Esophagus squamous epithelium (tissue), 5 donors: ENCODE measurements around the gene SMURF2. TPM values are rescaled to one million over a fixed set of nuclear protein-coding genes. Genes with fewer than 3 reads are reported as not detected.
"Not testable (repeated sequence)": the region's sequence is repeated elsewhere in the genome, so short reads cannot be mapped to it uniquely, and the experiment has no call there.

ENCODE experiments used
- DNase-seq: peaks from one replicate; lab custom pipeline; 2025; lab: John Stamatoyannopoulos, UW
- H3K27ac ChIP-seq, 4 donors: fragments of 200-600 bp; sonication (generic); one replicate each; pipeline ENCODE4 v1.5.1; 2016 to 2019; ENCODE audit warnings: mild to moderate bottlenecking in 1 of 4
- H3K27me3 ChIP-seq, 4 donors: fragments of 200-600 bp; sonication (generic); 1 replicate in 3 of 4; 2 replicates in 1 of 4; pipeline versions ENCODE4 v1.5.1 to v1.6.0; 2017 to 2021; ENCODE audit warnings: antibody characterized with exemption in 1 of 4
- H3K36me3 ChIP-seq, 3 donors: fragments of 200-600 bp; sonication (generic); one replicate each; pipeline ENCODE4 v1.5.1; 2016 to 2019
- H3K4me1 ChIP-seq, 3 donors: fragments of 200-600 bp; sonication (generic); one replicate each; pipeline ENCODE4 v1.5.1; 2017 to 2019
- H3K4me3 ChIP-seq, 4 donors: fragments of 200-600 bp; sonication (generic); 1 replicate in 3 of 4; 2 replicates in 1 of 4; pipeline ENCODE4 v1.5.1; 2016 to 2019; ENCODE audit warnings: mild to moderate bottlenecking in 2 of 4, moderate library complexity in 1 of 4
- H3K9me3 ChIP-seq, 3 donors: fragments of 200-600 bp; sonication (generic); one replicate each; pipeline ENCODE4 v1.5.1; 2016 to 2019
- CTCF ChIP-seq, 6 experiments: fragments of 450-650 bp in 4 of 6; fragments of 200-600 bp in 2 of 6; sonication (generic) in 2 of 6; IDR thresholded peaks; one replicate each; pipeline ENCODE4 v1.5.1; 2016 to 2019; ENCODE audit warnings: antibody characterized with exemption in 6 of 6, mild to moderate bottlenecking in 4 of 6, moderate library complexity in 4 of 6
- POLR2A ChIP-seq, 4 donors: fragments of 450-650 bp; IDR thresholded peaks; one replicate each; pipeline ENCODE4 v1.6.1; 2017; ENCODE audit warnings: antibody characterized with exemption in 4 of 4, mild to moderate bottlenecking in 4 of 4, moderate library complexity in 3 of 4
- WGBS, 2 donors: methylation state at CpG; one replicate each; pipeline ENCODE4 v1.1.5; 2018; 5-methylcytosine and 5-hydroxymethylcytosine counted together
- intact Hi-C: fragments of 100-400 bp; cut with DNase I; formaldehyde crosslinking; loops from one replicate; pipeline ENCODE4 v1.15.0; 2022
- total RNA-seq, 4 donors: library from RNA; depleted of rRNA; stranded (reverse); fragments of >200 nt; gene quantifications; one replicate each; pipeline ENCODE4 v1.1.0, GENCODE V29; 2016
- donor health status: DM: yes; HTN: yes; CAD: no.

SMURF2 gene
- total RNA-seq, 4 donors from 2014 or later, result 7.0 to 22.7 (median 13.0) TPM

- no peak for DNase-seq
- Histone ChIP-seq H3K4me3 (no peak overlapping the region), H3K27me3 (no peaks in the 10 kb centered on the region), H3K9me3 (no peaks in the 10 kb centered on the region), H3K4me1 (peaks cover 0 to 11% (median 0%) of the 10 kb centered on the region in 3 donors), H3K36me3 (no peaks in the 10 kb centered on the region), H3K27ac (no peak overlapping the region)
- TF ChIP-seq POLR2A (IDR thresholded peaks at IDR 0.05) (no peak), CTCF (IDR thresholded peaks at IDR 0.05) (no peak)
- intact Hi-C loops, result no loop called here
- 57 to 61% methylated on average over 2 of the region's 2 CpGs for WGBS, 2 donors
These were observed 53.5 kb downstream of the SMURF2 start for GRCh38 chr17:64608571-64608981.

- no peaks in the 10 kb centered on the region for H3K36me3 ChIP-seq
- intact Hi-C loops, result no loop called here
- TF ChIP-seq CTCF (IDR thresholded peaks at IDR 0.05) (no peak), POLR2A (IDR thresholded peaks at IDR 0.05) (no peak)
- H3K27me3 ChIP-seq, result no peaks in the 10 kb centered on the region
- no peak overlapping the region for H3K27ac ChIP-seq
- DNase-seq, result no peak
- H3K9me3 ChIP-seq, result no peaks in the 10 kb centered on the region
- H3K4me1 ChIP-seq, result peaks cover 0 to 6% (median 0%) of the 10 kb centered on the region in 3 donors
- H3K4me3 ChIP-seq, result no peak overlapping the region
- 79 to 91% methylated on average over 2 of the region's 2 CpGs for WGBS, 2 donors
These were observed 54.1 kb downstream of the SMURF2 start for GRCh38 chr17:64607862-64608565.

GRCh38 chr17:64604532-64604931 lies 57.6 kb downstream of the SMURF2 start:
- intact Hi-C loops, DNase-seq, H3K36me3 ChIP-seq, H3K4me3 ChIP-seq, H3K9me3 ChIP-seq, H3K4me1 ChIP-seq, H3K27ac ChIP-seq, H3K27me3 ChIP-seq: not testable (repeated sequence)
- 84 to 86% methylated on average over 12 of the region's 12 CpGs for WGBS, 2 donors

GRCh38 chr17:64603987-64604386 lies 58.1 kb downstream of the SMURF2 start:
- intact Hi-C loops, result no loop called here
- 70 to 83% methylated on average over 1 of the region's 1 CpG for WGBS, 2 donors
- H3K36me3 ChIP-seq, result no peaks in the 10 kb centered on the region
- no peak overlapping the region for H3K4me3 ChIP-seq
- no peaks in the 10 kb centered on the region for H3K27me3 ChIP-seq
- H3K9me3 ChIP-seq, result no peaks in the 10 kb centered on the region
- peaks cover 0 to 9% (median 0%) of the 10 kb centered on the region in 3 donors for H3K4me1 ChIP-seq
- no peak for DNase-seq
- no peak overlapping the region for H3K27ac ChIP-seq
- TF ChIP-seq POLR2A (IDR thresholded peaks at IDR 0.05) (no peak), CTCF (IDR thresholded peaks at IDR 0.05) (no peak)

- intact Hi-C loops, result no loop called here
- Histone ChIP-seq H3K9me3 (no peaks in the 10 kb centered on the region), H3K27me3 (no peaks in the 10 kb centered on the region), H3K4me3 (no peak overlapping the region), H3K27ac (no peak overlapping the region), H3K36me3 (peaks cover 0 to 31% (median 0%) of the 10 kb centered on the region in 3 donors), H3K4me1 (peaks cover 0 to 9% (median 0%) of the 10 kb centered on the region in 3 donors)
- WGBS, 2 donors, result 87 to 91% methylated on average over 1 of the region's 1 CpG
- DNase-seq, result no peak
- TF ChIP-seq POLR2A (IDR thresholded peaks at IDR 0.05) (no peak), CTCF (IDR thresholded peaks at IDR 0.05) (no peak)
These were observed 62.3 kb downstream of the SMURF2 start for GRCh38 chr17:64599827-64600226.
